Measurements from ENCODE around the gene POLR2A.

The POLR2A gene

GRCh38 chr17:7444682-7445618, 39.2 kb upstream of the POLR2A start, which contains the start of gene CHRNB1:
Gene CHRNB1 (plus strand): TSS chr17:7445061. CDS start chr17:7445128, 67 bp downstream.
- ATAC-seq (ENCODE audit: insufficient read depth, low read depth): peak; percentile 60
- peak within 1 kb of the TSS in 1 of 2 experiments; percentile 40; a peak in 2 of 4 replicates for H3K4me3 ChIP-seq (ENCODE audit: low read depth in 1 of 2, low read length in 2 of 2)
- peak within 1 kb of the TSS; percentile 37; the same call in 1 of the 2 replicates for H3K9ac ChIP-seq (ENCODE audit: low read depth, low read length)
- peak; percentile 39 for DNase-seq
- peaks cover 2% of the 10 kb centered on the region for H3K27me3 ChIP-seq (ENCODE audit: insufficient read depth, low read length, poor library complexity)
- H3K4me1 ChIP-seq (ENCODE audit: insufficient read depth, low read length): peaks cover 12% of the 10 kb centered on the region
- H4K20me1 ChIP-seq (ENCODE audit: insufficient read depth, low read length): no peaks in the 10 kb centered on the region
- no peak for TF ChIP-seq EZH2 (IDR thresholded peaks at IDR 0.05; ENCODE audit: borderline replicate concordance, low read depth, low read length, severe bottlenecking)
- TF ChIP-seq CTCF (IDR thresholded peaks at IDR 0.05; ENCODE audit: borderline replicate concordance, extremely low read depth, low read length, poor library complexity, severe bottlenecking): no peak
- H2AFZ ChIP-seq (ENCODE audit: low read depth, low read length): peak within 1 kb of the TSS; percentile 39; the same call in 1 of the 2 replicates
- H3K4me2 ChIP-seq (ENCODE audit: insufficient read depth, low read length): peak within 1 kb of the TSS; percentile 52
- H3K36me3 ChIP-seq (ENCODE audit: insufficient read depth, low read length): no peaks in the 10 kb centered on the region
- no peaks in the 10 kb centered on the region for H3K79me2 ChIP-seq (ENCODE audit: insufficient read depth, low read length)
- no peaks in the 10 kb centered on the region for H3K9me3 ChIP-seq (ENCODE audit: insufficient read depth, low read length, severe bottlenecking)
- no peak within 1 kb of the TSS for H3K27ac ChIP-seq (ENCODE audit: low read length)

GRCh38 chr17:7445619-7445968, 38.6 kb upstream of the POLR2A start:
- H3K9me3 ChIP-seq (ENCODE audit: insufficient read depth, low read length, severe bottlenecking): no peaks in the 10 kb centered on the region
- TF ChIP-seq EZH2 (IDR thresholded peaks at IDR 0.05; ENCODE audit: borderline replicate concordance, low read depth, low read length, severe bottlenecking) (no peak), CTCF (IDR thresholded peaks at IDR 0.05; ENCODE audit: borderline replicate concordance, extremely low read depth, low read length, poor library complexity, severe bottlenecking) (no peak)
- peaks cover 2% of the 10 kb centered on the region for H3K27me3 ChIP-seq (ENCODE audit: insufficient read depth, low read length, poor library complexity)
- DNase-seq (no peak), ATAC-seq (ENCODE audit: insufficient read depth, low read depth) (peak; percentile 29; the same call in 1 of the 3 replicates)
- H3K79me2 ChIP-seq (ENCODE audit: insufficient read depth, low read length): no peaks in the 10 kb centered on the region
- peak overlapping the region; percentile 52; the same call in 1 of the 2 replicates for H3K4me2 ChIP-seq (ENCODE audit: insufficient read depth, low read length)
- H3K36me3 ChIP-seq (ENCODE audit: insufficient read depth, low read length): no peaks in the 10 kb centered on the region
- H3K9ac ChIP-seq (ENCODE audit: low read depth, low read length): no peak overlapping the region
- H4K20me1 ChIP-seq (ENCODE audit: insufficient read depth, low read length): no peaks in the 10 kb centered on the region
- H3K27ac ChIP-seq (ENCODE audit: low read length): no peak overlapping the region
- no peak overlapping the region; the same call in 1 of the 2 replicates for H2AFZ ChIP-seq (ENCODE audit: low read depth, low read length)
- peaks cover 12% of the 10 kb centered on the region for H3K4me1 ChIP-seq (ENCODE audit: insufficient read depth, low read length)
- H3K4me3 ChIP-seq (ENCODE audit: low read depth in 1 of 2, low read length in 2 of 2): no peak overlapping the region

- Histone ChIP-seq H3K36me3 (ENCODE audit: insufficient read depth, low read length) (no peaks in the 10 kb centered on the region), H4K20me1 (ENCODE audit: insufficient read depth, low read length) (no peaks in the 10 kb centered on the region), H3K4me1 (ENCODE audit: insufficient read depth, low read length) (peaks cover 12% of the 10 kb centered on the region), H3K27me3 (ENCODE audit: insufficient read depth, low read length, poor library complexity) (peaks cover 2% of the 10 kb centered on the region), H3K4me2 (ENCODE audit: insufficient read depth, low read length) (no peak overlapping the region), H3K4me3 (ENCODE audit: low read depth in 1 of 2, low read length in 2 of 2) (no peak overlapping the region), H3K79me2 (ENCODE audit: insufficient read depth, low read length) (no peaks in the 10 kb centered on the region), H2AFZ (ENCODE audit: low read depth, low read length) (no peak overlapping the region), H3K9ac (ENCODE audit: low read depth, low read length) (no peak overlapping the region), H3K9me3 (ENCODE audit: insufficient read depth, low read length, severe bottlenecking) (no peaks in the 10 kb centered on the region), H3K27ac (ENCODE audit: low read length) (no peak overlapping the region)
- DNase-seq (no peak), ATAC-seq (ENCODE audit: insufficient read depth, low read depth) (no peak)
- TF ChIP-seq EZH2 (IDR thresholded peaks at IDR 0.05; ENCODE audit: borderline replicate concordance, low read depth, low read length, severe bottlenecking): no peak
- no peak for TF ChIP-seq CTCF (IDR thresholded peaks at IDR 0.05; ENCODE audit: borderline replicate concordance, extremely low read depth, low read length, poor library complexity, severe bottlenecking)
Measured at GRCh38 chr17:7448461-7448860, 35.7 kb upstream of the POLR2A start.
